ENCODE measurements around the gene CBLIF. TPM values are rescaled to one million over a fixed set of nuclear protein-coding genes. Genes with fewer than 3 reads are reported as not detected.

Gene CBLIF
- total and polyA plus RNA-seq, 2 of the 13 experiments (the other 11 are each of a cell fraction or from before 2014, with no cell fraction given): not detected

- TF ChIP-seq ZNF687 (CRISPR knock-in tag; IDR thresholded peaks at IDR 0.05) (peak; percentile 93), ELK4 (CRISPR knock-in tag; IDR thresholded peaks at IDR 0.05; ENCODE audit: borderline replicate concordance) (no peak), ZBTB20 (CRISPR knock-in tag; IDR thresholded peaks at IDR 0.05; ENCODE audit: borderline replicate concordance, low read depth) (peak; percentile 40; the same call in 1 of the 2 replicates), CTCF (CRISPR knock-in tag; IDR thresholded peaks at IDR 0.05) (peak; percentile 61), ZSCAN29 (CRISPR knock-in tag; conservative IDR thresholded peaks at IDR 0.05) (peak; percentile 37; the same call in 1 of the 2 replicates), ZNF407 (CRISPR knock-in tag; IDR thresholded peaks at IDR 0.05; ENCODE audit: not compliant biosample characterization) (peak; percentile 74), POLR2A (IDR thresholded peaks at IDR 0.05; ENCODE audit: insufficient read depth in 1 of 2, low read depth in 2 of 2, low read length in 2 of 2) (peak; percentile 87 to 92), NCOA5 (CRISPR knock-in tag; IDR thresholded peaks at IDR 0.05) (no peak), ZNF737 (CRISPR knock-in tag; IDR thresholded peaks at IDR 0.05; ENCODE audit: borderline replicate concordance) (peak; percentile 76; the same call in 1 of the 2 replicates), MED8 (CRISPR knock-in tag; IDR thresholded peaks at IDR 0.05; ENCODE audit: insufficient replicate concordance) (peak; percentile 81), RBM22 (optimal IDR thresholded peaks at IDR 0.05; ENCODE audit: low read length) (no peak), ZNF451 (CRISPR knock-in tag; IDR thresholded peaks at IDR 0.05) (peak; percentile 85), MTA3 (CRISPR knock-in tag; IDR thresholded peaks at IDR 0.05) (no peak)
These were observed 34.9 kb downstream of the CBLIF start, which contains the start of gene MRPL16 (continued) for GRCh38 chr11:59810189-59810910.
